ENCODE data around the gene CST7.

CST7 gene

GRCh38 chr20:24993337-24994185 is 44.5 kb downstream of the CST7 start:
- TF ChIP-seq, protein P1, sequence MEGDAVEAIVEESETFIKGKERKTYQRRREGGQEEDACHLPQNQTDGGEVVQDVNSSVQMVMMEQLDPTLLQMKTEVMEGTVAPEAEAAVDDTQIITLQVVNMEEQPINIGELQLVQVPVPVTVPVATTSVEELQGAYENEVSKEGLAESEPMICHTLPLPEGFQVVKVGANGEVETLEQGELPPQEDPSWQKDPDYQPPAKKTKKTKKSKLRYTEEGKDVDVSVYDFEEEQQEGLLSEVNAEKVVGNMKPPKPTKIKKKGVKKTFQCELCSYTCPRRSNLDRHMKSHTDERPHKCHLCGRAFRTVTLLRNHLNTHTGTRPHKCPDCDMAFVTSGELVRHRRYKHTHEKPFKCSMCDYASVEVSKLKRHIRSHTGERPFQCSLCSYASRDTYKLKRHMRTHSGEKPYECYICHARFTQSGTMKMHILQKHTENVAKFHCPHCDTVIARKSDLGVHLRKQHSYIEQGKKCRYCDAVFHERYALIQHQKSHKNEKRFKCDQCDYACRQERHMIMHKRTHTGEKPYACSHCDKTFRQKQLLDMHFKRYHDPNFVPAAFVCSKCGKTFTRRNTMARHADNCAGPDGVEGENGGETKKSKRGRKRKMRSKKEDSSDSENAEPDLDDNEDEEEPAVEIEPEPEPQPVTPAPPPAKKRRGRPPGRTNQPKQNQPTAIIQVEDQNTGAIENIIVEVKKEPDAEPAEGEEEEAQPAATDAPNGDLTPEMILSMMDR (IDR thresholded peaks at IDR 0.05; ENCODE audit: extremely low read depth, missing control alignments), result no peak
- DNase-seq (ENCODE audit: low spot score), result no peak

DNA sequence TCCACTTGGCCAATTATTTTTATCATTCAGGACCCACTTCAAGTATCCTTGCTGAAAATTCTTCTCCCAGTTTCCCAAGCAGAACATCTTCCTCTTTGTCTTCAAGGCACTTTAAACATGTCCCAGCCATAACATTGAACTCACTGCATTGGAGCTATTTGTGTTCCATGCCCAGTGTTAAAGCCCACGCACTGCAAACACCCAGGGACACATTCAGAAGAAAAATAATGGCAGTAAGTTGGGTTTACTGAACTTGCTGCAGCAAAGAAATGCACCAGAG is 45.1 kb downstream of the CST7 start:
- no peak for DNase-seq (ENCODE audit: low spot score)
- TF ChIP-seq, protein P1 (IDR thresholded peaks at IDR 0.05; ENCODE audit: extremely low read depth, missing control alignments), result no peak

DNA sequence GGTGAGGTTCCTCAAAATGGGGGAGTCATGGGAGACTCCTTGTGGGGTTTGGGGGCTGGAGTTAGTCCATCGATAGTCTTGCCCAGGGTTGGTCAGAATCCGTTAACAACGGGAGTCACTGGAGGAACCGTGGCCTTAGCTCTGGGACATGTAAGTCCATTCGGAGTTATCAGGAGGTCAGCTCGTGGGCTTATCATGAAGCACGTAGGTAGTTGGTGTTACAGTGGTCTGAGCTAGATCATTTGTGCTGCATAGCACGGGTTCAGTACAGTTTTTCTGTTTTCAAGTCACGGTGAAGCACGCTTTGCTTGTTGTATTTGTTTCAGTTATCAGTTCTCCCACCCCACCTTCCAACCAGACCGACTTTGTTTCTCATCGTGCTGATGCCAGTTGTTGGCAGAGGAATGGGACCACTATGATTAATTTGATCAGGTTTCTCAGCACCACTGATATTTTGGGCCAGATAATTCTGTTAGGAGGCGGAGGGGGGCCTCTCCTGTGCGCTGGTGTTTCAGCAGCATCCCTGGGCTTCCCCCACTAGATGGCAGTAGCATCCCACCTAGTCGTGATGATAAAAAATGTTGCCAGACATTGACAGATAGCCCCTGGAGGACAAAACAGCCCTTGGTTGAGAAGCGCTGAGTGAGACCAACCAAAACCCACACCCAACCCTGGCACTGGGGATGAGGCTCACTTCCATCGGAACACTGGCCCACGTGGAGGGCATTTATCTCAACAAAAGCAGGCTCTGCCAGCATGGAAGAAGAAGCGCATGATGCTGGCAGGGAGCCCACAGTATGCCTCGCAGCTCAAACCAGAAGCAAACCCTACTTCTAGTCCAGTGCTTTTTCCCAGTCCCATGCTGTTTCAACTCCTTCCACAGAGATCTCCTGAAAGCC is 45.6 kb downstream of the CST7 start:
- TF ChIP-seq, protein P1 (IDR thresholded peaks at IDR 0.05; ENCODE audit: extremely low read depth, missing control alignments), result peak; percentile 88
- peak; percentile 84 for DNase-seq (ENCODE audit: low spot score)

- TF ChIP-seq, protein P1 (IDR thresholded peaks at IDR 0.05; ENCODE audit: extremely low read depth, missing control alignments), result no peak
Observed at GRCh38 chr20:24995741-24996448, 46.8 kb downstream of the CST7 start.

GRCh38 chr20:24996449-24997377 is 47.6 kb downstream of the CST7 start:
- TF ChIP-seq, protein P1 (IDR thresholded peaks at IDR 0.05; ENCODE audit: extremely low read depth, missing control alignments), result no peak
- no peak for DNase-seq (ENCODE audit: low spot score)

More at GRCh38 chr20:24995741-24996448, 46.8 kb downstream of the CST7 start:
- DNase-seq (ENCODE audit: low spot score), result no peak

DNA sequence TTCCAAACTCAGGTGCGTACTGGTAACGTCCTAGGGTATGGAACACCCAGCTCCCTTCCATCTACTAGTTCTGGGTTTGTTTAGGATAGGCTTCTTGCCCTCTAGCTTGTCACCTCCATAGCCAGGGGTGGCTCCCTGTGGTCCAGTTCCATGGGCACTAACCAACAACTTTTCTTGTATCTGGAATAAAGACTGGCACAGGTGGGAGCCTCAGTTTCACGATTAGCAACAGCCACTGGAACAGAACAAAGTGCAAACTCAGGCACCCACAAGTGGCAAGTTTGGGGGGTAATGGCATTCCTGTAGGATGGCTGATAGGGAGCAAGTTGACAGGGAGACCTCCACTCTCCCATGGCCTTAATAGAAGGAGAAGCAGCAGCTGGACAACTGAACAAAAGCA is 49.1 kb downstream of the CST7 start:
- DNase-seq (ENCODE audit: low spot score), result no peak
- TF ChIP-seq, protein P1 (IDR thresholded peaks at IDR 0.05; ENCODE audit: extremely low read depth, missing control alignments), result no peak
